Measurements from ENCODE around the gene RPS19. TPM values are rescaled to one million over a fixed set of nuclear protein-coding genes. Genes with fewer than 3 reads are reported as not detected.

Gene RPS19
- total and polyA plus RNA-seq, 7 donors = 593 to 2,236 (median 962) TPM

DNA sequence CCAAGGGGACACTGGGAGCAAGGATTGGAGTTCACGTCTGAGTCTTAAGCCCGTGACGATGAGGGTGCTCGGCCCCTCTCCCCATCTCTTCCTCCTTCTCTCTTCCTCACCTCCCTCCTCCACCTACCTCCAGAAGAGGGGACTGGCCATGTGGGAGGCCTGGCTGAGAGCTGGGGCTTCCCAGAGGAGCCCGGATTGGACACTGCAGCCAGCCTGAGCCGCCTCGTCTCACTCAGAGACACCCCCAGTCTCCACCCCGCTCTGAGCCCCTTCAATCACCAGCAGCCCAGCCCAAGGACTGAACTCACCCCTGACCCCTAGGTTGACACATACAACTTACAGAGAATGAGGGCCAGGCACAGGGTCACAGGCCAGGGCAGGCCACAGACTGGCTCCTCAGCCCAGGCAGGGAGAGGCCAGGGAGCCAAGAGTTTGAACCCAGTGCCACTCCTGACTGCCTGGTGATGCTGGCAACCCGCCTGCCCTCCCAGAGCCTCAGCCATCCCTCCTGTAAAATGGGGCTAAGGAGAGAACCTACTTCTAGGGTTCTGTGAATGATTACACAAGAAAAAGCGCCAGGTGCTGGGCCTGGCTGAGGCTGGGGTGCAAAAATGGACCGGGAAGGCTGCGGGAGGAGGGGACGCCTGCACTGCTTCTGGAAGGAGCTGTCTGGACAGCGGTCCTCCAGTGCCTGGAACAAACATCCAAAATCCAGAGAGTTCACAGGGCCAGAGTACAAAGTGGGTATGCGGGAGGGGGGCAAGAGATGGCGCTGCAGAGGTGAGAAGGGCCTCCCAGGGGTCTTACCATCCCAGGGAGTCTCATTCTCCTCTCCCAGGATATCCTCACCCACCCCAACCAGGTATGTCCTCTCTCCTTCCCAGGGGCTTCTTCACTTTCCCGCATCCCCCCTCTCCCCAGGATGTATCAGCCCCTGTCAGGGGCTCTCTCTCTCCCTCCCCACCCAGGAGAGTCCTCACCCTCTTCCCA, 18.2 kb downstream of the RPS19 start:
- TF ChIP-seq, protein P1, sequence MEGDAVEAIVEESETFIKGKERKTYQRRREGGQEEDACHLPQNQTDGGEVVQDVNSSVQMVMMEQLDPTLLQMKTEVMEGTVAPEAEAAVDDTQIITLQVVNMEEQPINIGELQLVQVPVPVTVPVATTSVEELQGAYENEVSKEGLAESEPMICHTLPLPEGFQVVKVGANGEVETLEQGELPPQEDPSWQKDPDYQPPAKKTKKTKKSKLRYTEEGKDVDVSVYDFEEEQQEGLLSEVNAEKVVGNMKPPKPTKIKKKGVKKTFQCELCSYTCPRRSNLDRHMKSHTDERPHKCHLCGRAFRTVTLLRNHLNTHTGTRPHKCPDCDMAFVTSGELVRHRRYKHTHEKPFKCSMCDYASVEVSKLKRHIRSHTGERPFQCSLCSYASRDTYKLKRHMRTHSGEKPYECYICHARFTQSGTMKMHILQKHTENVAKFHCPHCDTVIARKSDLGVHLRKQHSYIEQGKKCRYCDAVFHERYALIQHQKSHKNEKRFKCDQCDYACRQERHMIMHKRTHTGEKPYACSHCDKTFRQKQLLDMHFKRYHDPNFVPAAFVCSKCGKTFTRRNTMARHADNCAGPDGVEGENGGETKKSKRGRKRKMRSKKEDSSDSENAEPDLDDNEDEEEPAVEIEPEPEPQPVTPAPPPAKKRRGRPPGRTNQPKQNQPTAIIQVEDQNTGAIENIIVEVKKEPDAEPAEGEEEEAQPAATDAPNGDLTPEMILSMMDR (IDR thresholded peaks at IDR 0.05) = no peak
- no peaks in the 10 kb centered on the region for H3K4me1 ChIP-seq
- H3K27me3 ChIP-seq (ENCODE audit: insufficient read depth in 3 of 3, low read length in 2 of 3) = peaks cover 0 to 2% (median 0%) of the 10 kb centered on the region in 3 donors
- H3K9me3 ChIP-seq = no peaks in the 10 kb centered on the region
- WGBS, 3 donors = 66 to 71% (median 69%) methylated on average over 16 to 17 of the region's 17 CpGs
- DNase-seq (no peak), ATAC-seq (no peak)
- intact Hi-C loops (cut with DNase I) = loop anchor here in 1 of 2 donors (5.0 kb wide), 1 partner anchor 54 kb away; no protein-coding TSS in a partner anchor
- H3K27ac ChIP-seq = no peak overlapping the region
- no peak overlapping the region for H3K4me3 ChIP-seq
- H3K36me3 ChIP-seq (ENCODE audit: insufficient read depth in 1 of 2, low read depth in 1 of 2) = no peaks in the 10 kb centered on the region

GRCh38 chr19:41879080-41879479, 19.0 kb downstream of the RPS19 start:
- peaks cover 0 to 8% (median 0%) of the 10 kb centered on the region in 3 donors for H3K27me3 ChIP-seq (ENCODE audit: insufficient read depth in 3 of 3, low read length in 2 of 3)
- no peak overlapping the region for H3K27ac ChIP-seq
- no peak for DNase-seq
- no peak for ATAC-seq
- no peaks in the 10 kb centered on the region for H3K9me3 ChIP-seq
- intact Hi-C loops (cut with DNase I) = loop anchor here in 1 of 2 donors (5.0 kb wide), 1 partner anchor 53 kb away; no protein-coding TSS in a partner anchor
- TF ChIP-seq, protein P1 (IDR thresholded peaks at IDR 0.05) = no peak
- no peaks in the 10 kb centered on the region for H3K36me3 ChIP-seq (ENCODE audit: insufficient read depth in 1 of 2, low read depth in 1 of 2)
- H3K4me3 ChIP-seq = no peak overlapping the region
- no peaks in the 10 kb centered on the region for H3K4me1 ChIP-seq
- WGBS, 3 donors = 79 to 83% (median 80%) methylated on average over 21 of the region's 21 CpGs

- H3K27ac ChIP-seq = no peak overlapping the region
- peaks cover 0 to 8% (median 0%) of the 10 kb centered on the region in 3 donors for H3K27me3 ChIP-seq (ENCODE audit: insufficient read depth in 3 of 3, low read length in 2 of 3)
- WGBS, 3 donors = 74 to 87% (median 86%) methylated on average over 7 of the region's 7 CpGs
- ATAC-seq (no peak), DNase-seq (no peak)
- intact Hi-C loops (cut with DNase I) = loop anchor here in 1 of 2 donors (5.0 kb wide), 2 partner anchors 53 to 78 kb away; partner anchors contain the start of gene RABAC1
- no peaks in the 10 kb centered on the region for H3K36me3 ChIP-seq (ENCODE audit: insufficient read depth in 1 of 2, low read depth in 1 of 2)
- H3K4me1 ChIP-seq = peaks cover 3% of the 10 kb centered on the region
- no peak overlapping the region for H3K4me3 ChIP-seq
- H3K9me3 ChIP-seq = no peaks in the 10 kb centered on the region
- TF ChIP-seq, protein P1 (IDR thresholded peaks at IDR 0.05) = no peak
These were observed 19.7 kb downstream of the RPS19 start for GRCh38 chr19:41879670-41880328.

- DNase-seq = no peak
- TF ChIP-seq, protein P1 (IDR thresholded peaks at IDR 0.05) = no peak
- ATAC-seq = no peak
These were observed 20.3 kb downstream of the RPS19 start for GRCh38 chr19:41880329-41880708.

More at GRCh38 chr19:41880329-41880708, 20.3 kb downstream of the RPS19 start:
- peaks cover 6% of the 10 kb centered on the region for H3K4me1 ChIP-seq
- no peaks in the 10 kb centered on the region for H3K36me3 ChIP-seq (ENCODE audit: insufficient read depth in 1 of 2, low read depth in 1 of 2)
- no peak overlapping the region for H3K27ac ChIP-seq
- H3K4me3 ChIP-seq = no peak overlapping the region
- peaks cover 0 to 8% (median 0%) of the 10 kb centered on the region in 3 donors for H3K27me3 ChIP-seq (ENCODE audit: insufficient read depth in 3 of 3, low read length in 2 of 3)
- H3K9me3 ChIP-seq = no peaks in the 10 kb centered on the region
- WGBS, 3 donors = 57 to 61% (median 59%) methylated on average over 4 to 5 of the region's 5 CpGs
- intact Hi-C loops (cut with DNase I) = loop anchor here in 1 of 2 donors (5.0 kb wide), 1 partner anchor 77 kb away; the partner anchor contains the start of gene RABAC1
